ENCODE measurements around the gene NR2F1-AS1. TPM values are rescaled to one million over a fixed set of nuclear protein-coding genes. Genes with fewer than 3 reads are reported as not detected.

The NR2F1-AS1 gene
- total and polyA plus RNA-seq, 2 donors (not counting 1 experiment from before 2014, with no cell fraction given): not detected

- Histone ChIP-seq H3K36me3 (replicated peaks in 1 of 2; ENCODE audit: control extremely low read depth in 1 of 2, control insufficient read depth in 1 of 2, extremely low read depth in 1 of 2, insufficient read depth in 2 of 2, low read length in 1 of 2) (no peaks in the 10 kb centered on the region), H4K20me1 (ENCODE audit: control insufficient read depth, insufficient read depth, low read length, poor library complexity, severe bottlenecking) (no peaks in the 10 kb centered on the region), H3K9ac (ENCODE audit: low read length) (peak overlapping the region; percentile 25), H2AFZ (ENCODE audit: insufficient read depth, low read depth, low read length, poor library complexity, severe bottlenecking) (no peak overlapping the region), H3K9me3 (ENCODE audit: control extremely low read depth in 1 of 3, control insufficient read depth in 2 of 3, insufficient read depth in 1 of 3, low read length in 2 of 3) (peaks cover 0 to 52% (median 4%) of the 10 kb centered on the region in 3 donors), H3K27ac (ENCODE audit: low read length in 2 of 2) (no peak overlapping the region), H3K27me3 (replicated peaks in 1 of 4; ENCODE audit: control extremely low read depth in 1 of 4, control insufficient read depth in 3 of 4, insufficient read depth in 4 of 4, low read length in 3 of 4) (peaks cover 3 to 93% (median 79%) of the 10 kb centered on the region in 4 experiments), H3K4me2 (replicated peaks; ENCODE audit: low read depth, low read length, poor library complexity, severe bottlenecking) (peak overlapping the region; percentile 87), H3K4me3 (ENCODE audit: control extremely low read depth in 1 of 5, extremely low read depth in 1 of 5, insufficient read depth in 1 of 5, low read depth in 2 of 5, low read length in 4 of 5) (no peak overlapping the region), H3K79me2 (ENCODE audit: control insufficient read depth, insufficient read depth, low read length) (no peaks in the 10 kb centered on the region), H3K4me1 (ENCODE audit: control insufficient read depth in 2 of 2, insufficient read depth in 2 of 2, low read length in 2 of 2) (peaks cover 37 to 50% of the 10 kb centered on the region in 2 donors)
- 11% methylated on average over 12 of the region's 25 CpGs for WGBS (ENCODE audit: insufficient coverage)
- peaks cover 65% of the 10 kb centered on the region for H3K27me3 Mint-ChIP-seq
- H3K4me1 Mint-ChIP-seq: peaks cover 21% of the 10 kb centered on the region
- TF ChIP-seq CTCF (IDR thresholded peaks at IDR 0.05) (no peak), EZH2 (IDR thresholded peaks at IDR 0.05; ENCODE audit: borderline replicate concordance, insufficient read depth, low read depth, low read length, poor library complexity, severe bottlenecking) (no peak)
- no peaks in the 10 kb centered on the region for H3K9me3 Mint-ChIP-seq (ENCODE audit: insufficient read depth)
- H3K4me3 Mint-ChIP-seq: peak overlapping the region; percentile 59
- CTCF ChIA-PET: interaction anchor here (0.9 to 1.4 kb wide), 3 partner anchors 17 to 223 kb away, joined by 3 read pairs; no protein-coding TSS in a partner anchor
- POLR2A ChIA-PET: no interaction called here
- no peak overlapping the region for H3K27ac Mint-ChIP-seq
- intact Hi-C loops (cut with micrococcal nuclease): no loop called here
- DNase-seq (peak; percentile 34), ATAC-seq (ENCODE audit: low read depth) (no peak)
These were observed 2.9 kb downstream of the NR2F1-AS1 start for GRCh38 chr5:93577854-93578812.
